Stimulated activated CD8-positive, alpha-beta memory T cell treated with anti-CD3 and anti-CD28 coated beads, Interleukin-4, amount 100 ng/mL, for 1 hour (primary cell): ENCODE data around the gene CACNA2D3.
"Not testable (repeated sequence)": the region's sequence is repeated elsewhere in the genome, so short reads cannot be mapped to it uniquely, and the experiment has no call there.

Experiments
- DNase-seq, 2 donors: peaks; one replicate each; pipeline ENCODE4 v3.0.0-alpha.2; 2020; ENCODE audit warnings: low read depth in 2 of 2, low spot score in 1 of 2

Gene CACNA2D3

GRCh38 chr3:54619531-54619930 is 497.2 kb downstream of the CACNA2D3 start:
- DNase-seq, result no peak

- no peak for DNase-seq
Measured at GRCh38 chr3:54621184-54621583, 498.8 kb downstream of the CACNA2D3 start.

GRCh38 chr3:54622678-54623077 is 500.3 kb downstream of the CACNA2D3 start:
- DNase-seq, result no peak

- no peak for DNase-seq
Measured at GRCh38 chr3:54625805-54626787, 503.7 kb downstream of the CACNA2D3 start.

GRCh38 chr3:54628888-54629441 is 506.6 kb downstream of the CACNA2D3 start:
- no peak for DNase-seq

- DNase-seq, result no peak
Measured at GRCh38 chr3:54630101-54630623, 507.8 kb downstream of the CACNA2D3 start.

GRCh38 chr3:54631001-54631400 is 508.6 kb downstream of the CACNA2D3 start:
- not testable (repeated sequence) for DNase-seq

- DNase-seq, result no peak
Measured at GRCh38 chr3:54631516-54632325, 509.4 kb downstream of the CACNA2D3 start.

- no peak for DNase-seq
Measured at GRCh38 chr3:54632326-54632665, 509.9 kb downstream of the CACNA2D3 start.

GRCh38 chr3:54632834-54633233 is 510.5 kb downstream of the CACNA2D3 start:
- no peak for DNase-seq

GRCh38 chr3:54633444-54634121 is 511.2 kb downstream of the CACNA2D3 start:
- DNase-seq, result no peak

GRCh38 chr3:54634122-54634469 is 511.7 kb downstream of the CACNA2D3 start:
- no peak for DNase-seq

- DNase-seq, result not testable (repeated sequence)
Measured at GRCh38 chr3:54639790-54640372, 517.5 kb downstream of the CACNA2D3 start.

- no peak for DNase-seq
Measured at GRCh38 chr3:54641226-54642014, 519.1 kb downstream of the CACNA2D3 start.

GRCh38 chr3:54642147-54642546 is 519.8 kb downstream of the CACNA2D3 start:
- no peak for DNase-seq

GRCh38 chr3:54647721-54648120 is 525.4 kb downstream of the CACNA2D3 start:
- DNase-seq, result no peak

GRCh38 chr3:54649551-54649950 is 527.2 kb downstream of the CACNA2D3 start:
- DNase-seq, result no peak

GRCh38 chr3:54653456-54654195 is 531.3 kb downstream of the CACNA2D3 start:
- no peak for DNase-seq

GRCh38 chr3:54654776-54655175 is 532.4 kb downstream of the CACNA2D3 start:
- DNase-seq, result no peak
